SJSA1 (cell line): ENCODE results near the gene SPTBN1. TPM values are rescaled to one million over a fixed set of nuclear protein-coding genes. Genes with fewer than 3 reads are reported as not detected.

Source experiments
- DNase-seq, 2 experiments: peaks; one replicate each; pipeline ENCODE4 v3.0.0-alpha.2; 2015 to 2020; ENCODE audit warnings: low spot score in 2 of 2, low read depth in 1 of 2
- H3K27ac ChIP-seq: fragments of 250-450 bp; sonication (Bioruptor Pico); 2 replicates; pipeline ENCODE4 v1.5.1; 2020; ENCODE audit warnings: mild to moderate bottlenecking, moderate library complexity
- H3K27me3 ChIP-seq: fragments of 250-450 bp; sonication (Bioruptor Pico); replicated peaks from 2 replicates; pipeline ENCODE4 v1.5.1; 2020; ENCODE audit warnings: mild to moderate bottlenecking, moderate library complexity
- H3K36me3 ChIP-seq: fragments of 250-450 bp; sonication (Bioruptor Pico); 2 replicates; pipeline ENCODE4 v1.5.1; 2020; ENCODE audit warnings: mild to moderate bottlenecking
- H3K4me1 ChIP-seq: fragments of 250-450 bp; sonication (Bioruptor Pico); replicated peaks from 2 replicates; pipeline ENCODE4 v1.6.1; 2021; ENCODE audit warnings: mild to moderate bottlenecking
- H3K4me3 ChIP-seq: fragments of 250-450 bp; sonication (Bioruptor Pico); 2 replicates; pipeline ENCODE4 v1.5.1; 2020; ENCODE audit warnings: mild to moderate bottlenecking
- H3K9me3 ChIP-seq: fragments of 250-450 bp; sonication (Bioruptor Pico); replicated peaks from 2 replicates; pipeline ENCODE4 v1.5.1; 2020; ENCODE audit warnings: mild to moderate bottlenecking
- total RNA-seq: library from RNA; depleted of rRNA; stranded (reverse); fragments of >200 nt; shearing (Covaris generic); gene quantifications from 2 replicates; pipeline ENCODE4 v1.2.3, GENCODE V29; 2014

The SPTBN1 gene
- total RNA-seq, 1 experiment from 2014 or later, result 180 TPM

GRCh38 chr2:54539683-54540082, 83.6 kb downstream of the SPTBN1 start:
- DNase-seq, result no peak
- Histone ChIP-seq H3K4me3 (no peak overlapping the region), H3K9me3 (no peaks in the 10 kb centered on the region), H3K27ac (no peak overlapping the region), H3K36me3 (peaks cover 21% of the 10 kb centered on the region), H3K4me1 (peaks cover 8% of the 10 kb centered on the region; the same call in 1 of the 2 replicates), H3K27me3 (no peaks in the 10 kb centered on the region)

GRCh38 chr2:54540194-54540593, 84.1 kb downstream of the SPTBN1 start:
- H3K4me3 ChIP-seq, result no peak overlapping the region
- peaks cover 23% of the 10 kb centered on the region for H3K36me3 ChIP-seq
- H3K27me3 ChIP-seq, result no peaks in the 10 kb centered on the region
- 0 out of 2 replicates have a peak overlapping the region, but pooled peaks have one; percentile 8 for H3K27ac ChIP-seq
- DNase-seq, result no peak
- H3K9me3 ChIP-seq, result no peaks in the 10 kb centered on the region
- H3K4me1 ChIP-seq, result peaks cover 10% of the 10 kb centered on the region

GRCh38 chr2:54541995-54542394, 85.9 kb downstream of the SPTBN1 start:
- Histone ChIP-seq H3K9me3 (no peaks in the 10 kb centered on the region), H3K4me3 (no peak overlapping the region), H3K27ac (no peak overlapping the region), H3K36me3 (peaks cover 18% of the 10 kb centered on the region), H3K27me3 (no peaks in the 10 kb centered on the region), H3K4me1 (peaks cover 25% of the 10 kb centered on the region)
- no peak for DNase-seq

GRCh38 chr2:54543733-54544396, 87.7 kb downstream of the SPTBN1 start:
- Histone ChIP-seq H3K4me3 (no peak overlapping the region), H3K27ac (no peak overlapping the region), H3K27me3 (no peaks in the 10 kb centered on the region), H3K9me3 (no peaks in the 10 kb centered on the region), H3K4me1 (peaks cover 25% of the 10 kb centered on the region), H3K36me3 (peaks cover 10% of the 10 kb centered on the region)
- no peak for DNase-seq

GRCh38 chr2:54545702-54546450, 89.7 kb downstream of the SPTBN1 start:
- Histone ChIP-seq H3K9me3 (no peaks in the 10 kb centered on the region), H3K27ac (peak overlapping the region; percentile 45), H3K36me3 (peaks cover 9% of the 10 kb centered on the region), H3K27me3 (no peaks in the 10 kb centered on the region), H3K4me1 (peaks cover 16% of the 10 kb centered on the region), H3K4me3 (no peak overlapping the region)
- peak in 1 of 2 experiments; percentile 31 for DNase-seq

- no peak overlapping the region; the same call in 1 of the 2 replicates for H3K27ac ChIP-seq
These were observed 90.4 kb downstream of the SPTBN1 start for GRCh38 chr2:54546518-54546917.

GRCh38 chr2:54546923-54547720, 91.0 kb downstream of the SPTBN1 start:
- DNase-seq, result no peak

More at GRCh38 chr2:54546518-54546917, 90.4 kb downstream of the SPTBN1 start:
- no peak overlapping the region for H3K4me3 ChIP-seq
- peaks cover 16% of the 10 kb centered on the region for H3K4me1 ChIP-seq
- H3K27me3 ChIP-seq, result no peaks in the 10 kb centered on the region
- DNase-seq, result no peak
- H3K9me3 ChIP-seq, result no peaks in the 10 kb centered on the region
- H3K36me3 ChIP-seq, result peaks cover 6% of the 10 kb centered on the region; the same call in 1 of the 2 replicates

GRCh38 chr2:54549430-54549829, 93.3 kb downstream of the SPTBN1 start:
- Histone ChIP-seq H3K27ac (no peak overlapping the region), H3K36me3 (peaks cover 6% of the 10 kb centered on the region; the same call in 1 of the 2 replicates), H3K27me3 (no peaks in the 10 kb centered on the region), H3K4me3 (no peak overlapping the region), H3K9me3 (no peaks in the 10 kb centered on the region), H3K4me1 (peaks cover 16% of the 10 kb centered on the region)
- no peak for DNase-seq

More at GRCh38 chr2:54546923-54547720, 91.0 kb downstream of the SPTBN1 start:
- no peak overlapping the region for H3K4me3 ChIP-seq
- H3K27ac ChIP-seq, result no peak overlapping the region
- peaks cover 16% of the 10 kb centered on the region for H3K4me1 ChIP-seq
- no peaks in the 10 kb centered on the region for H3K27me3 ChIP-seq
- no peaks in the 10 kb centered on the region for H3K9me3 ChIP-seq
- H3K36me3 ChIP-seq, result peaks cover 6% of the 10 kb centered on the region; the same call in 1 of the 2 replicates

- no peak for DNase-seq
- Histone ChIP-seq H3K27ac (no peak overlapping the region), H3K36me3 (peaks cover 6% of the 10 kb centered on the region; the same call in 1 of the 2 replicates)
These were observed 93.9 kb downstream of the SPTBN1 start for GRCh38 chr2:54549917-54550518.

GRCh38 chr2:54550547-54550946, 94.4 kb downstream of the SPTBN1 start:
- no peak for DNase-seq
- peaks cover 3% of the 10 kb centered on the region; the same call in 1 of the 2 replicates for H3K36me3 ChIP-seq
- no peaks in the 10 kb centered on the region for H3K27me3 ChIP-seq
- no peak overlapping the region for H3K4me3 ChIP-seq
- no peak overlapping the region for H3K27ac ChIP-seq
- H3K9me3 ChIP-seq, result no peaks in the 10 kb centered on the region
- H3K4me1 ChIP-seq, result peaks cover 11% of the 10 kb centered on the region

More at GRCh38 chr2:54549917-54550518, 93.9 kb downstream of the SPTBN1 start:
- Histone ChIP-seq H3K27me3 (no peaks in the 10 kb centered on the region), H3K9me3 (no peaks in the 10 kb centered on the region), H3K4me3 (no peak overlapping the region), H3K4me1 (peaks cover 16% of the 10 kb centered on the region)

- Histone ChIP-seq H3K4me3 (no peak overlapping the region), H3K9me3 (no peaks in the 10 kb centered on the region), H3K36me3 (peaks cover 3% of the 10 kb centered on the region; the same call in 1 of the 2 replicates), H3K27ac (no peak overlapping the region), H3K27me3 (no peaks in the 10 kb centered on the region), H3K4me1 (peaks cover 4% of the 10 kb centered on the region)
- DNase-seq, result no peak
These were observed 95.1 kb downstream of the SPTBN1 start for GRCh38 chr2:54551123-54551756.

- H3K4me3 ChIP-seq, result no peak overlapping the region
- peaks cover 13% of the 10 kb centered on the region for H3K4me1 ChIP-seq
- H3K36me3 ChIP-seq, result peaks cover 7% of the 10 kb centered on the region
- DNase-seq, result no peak
- no peaks in the 10 kb centered on the region for H3K9me3 ChIP-seq
- no peaks in the 10 kb centered on the region for H3K27me3 ChIP-seq
- H3K27ac ChIP-seq, result no peak overlapping the region
These were observed 96.9 kb downstream of the SPTBN1 start for GRCh38 chr2:54553075-54553474.

- no peaks in the 10 kb centered on the region for H3K27me3 ChIP-seq
- peaks cover 9% of the 10 kb centered on the region for H3K36me3 ChIP-seq
- H3K9me3 ChIP-seq, result no peaks in the 10 kb centered on the region
- no peak for DNase-seq
- H3K27ac ChIP-seq, result no peak overlapping the region
- no peak overlapping the region for H3K4me3 ChIP-seq
- peaks cover 16% of the 10 kb centered on the region for H3K4me1 ChIP-seq
These were observed 97.6 kb downstream of the SPTBN1 start for GRCh38 chr2:54553775-54554174.
